ENCODE results near the gene LCE6A.

DNA sequence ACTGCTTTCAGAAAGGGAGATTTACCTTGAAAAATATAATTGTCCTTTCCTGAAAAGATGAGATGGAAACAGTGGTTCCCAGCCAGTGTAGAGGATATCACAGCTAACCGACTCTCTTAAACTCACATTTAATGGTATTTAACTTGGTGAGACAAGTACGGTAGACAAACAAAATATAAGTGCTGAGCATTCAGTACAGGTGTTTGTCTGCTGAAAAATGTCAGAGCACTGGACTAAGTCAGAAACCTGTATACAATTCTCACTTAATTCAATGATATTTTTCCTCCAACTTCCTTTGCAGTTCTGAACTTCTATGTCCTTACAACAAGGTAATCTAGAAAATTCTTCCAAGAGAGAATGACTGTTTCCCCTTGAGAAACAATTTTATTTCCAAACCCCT, 31.0 kb upstream of the LCE6A start, which contains the start of gene LCE1B:
- no peak for TF ChIP-seq POLR2A (IDR thresholded peaks at IDR 0.05)
- TF ChIP-seq, protein P1, sequence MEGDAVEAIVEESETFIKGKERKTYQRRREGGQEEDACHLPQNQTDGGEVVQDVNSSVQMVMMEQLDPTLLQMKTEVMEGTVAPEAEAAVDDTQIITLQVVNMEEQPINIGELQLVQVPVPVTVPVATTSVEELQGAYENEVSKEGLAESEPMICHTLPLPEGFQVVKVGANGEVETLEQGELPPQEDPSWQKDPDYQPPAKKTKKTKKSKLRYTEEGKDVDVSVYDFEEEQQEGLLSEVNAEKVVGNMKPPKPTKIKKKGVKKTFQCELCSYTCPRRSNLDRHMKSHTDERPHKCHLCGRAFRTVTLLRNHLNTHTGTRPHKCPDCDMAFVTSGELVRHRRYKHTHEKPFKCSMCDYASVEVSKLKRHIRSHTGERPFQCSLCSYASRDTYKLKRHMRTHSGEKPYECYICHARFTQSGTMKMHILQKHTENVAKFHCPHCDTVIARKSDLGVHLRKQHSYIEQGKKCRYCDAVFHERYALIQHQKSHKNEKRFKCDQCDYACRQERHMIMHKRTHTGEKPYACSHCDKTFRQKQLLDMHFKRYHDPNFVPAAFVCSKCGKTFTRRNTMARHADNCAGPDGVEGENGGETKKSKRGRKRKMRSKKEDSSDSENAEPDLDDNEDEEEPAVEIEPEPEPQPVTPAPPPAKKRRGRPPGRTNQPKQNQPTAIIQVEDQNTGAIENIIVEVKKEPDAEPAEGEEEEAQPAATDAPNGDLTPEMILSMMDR (IDR thresholded peaks at IDR 0.05): no peak

Data from prostate gland (tissue), 2 donors.